Epithelial cell of proximal tubule (primary cell): ENCODE measurements around the gene RNF112. TPM values are rescaled to one million over a fixed set of nuclear protein-coding genes. Genes with fewer than 3 reads are reported as not detected.

Experiments
- DNase-seq: peaks from one replicate; pipeline ENCODE4 v3.0.0-alpha.2; 2011; ENCODE audit warnings: low read depth
- H3K4me3 ChIP-seq: 2 replicates; pipeline ENCODE4 v1.5.1; 2011; ENCODE audit warnings: low read depth, mild to moderate bottlenecking, low read length
- CTCF ChIP-seq: conservative IDR thresholded peaks from 2 replicates; pipeline ENCODE4 v1.5.1; 2012; ENCODE audit warnings: low read depth, mild to moderate bottlenecking, low read length
- total RNA-seq: library from RNA; depleted of rRNA; stranded (reverse); fragments of >200 nt; gene quantifications from 2 replicates; pipeline ENCODE4 v1.2.3, GENCODE V29; 2015

Gene RNF112
- total RNA-seq, 1 donor from 2014 or later = 0.06 TPM

- H3K4me3 ChIP-seq = no peak overlapping the region
- DNase-seq = no peak
- no peak for TF ChIP-seq CTCF
Observed at GRCh38 chr17:19399750-19400450, 11.1 kb upstream of the RNF112 start.

- no peak for TF ChIP-seq CTCF
- no peak for DNase-seq
- no peak overlapping the region for H3K4me3 ChIP-seq
Observed at GRCh38 chr17:19401321-19402010, 9.6 kb upstream of the RNF112 start.

- TF ChIP-seq CTCF = no peak
Observed at GRCh38 chr17:19402171-19402570, 8.9 kb upstream of the RNF112 start.

GRCh38 chr17:19403021-19403420 is 8.0 kb upstream of the RNF112 start:
- no peak for TF ChIP-seq CTCF
- no peak for DNase-seq
- H3K4me3 ChIP-seq = no peak overlapping the region

More at GRCh38 chr17:19402171-19402570, 8.9 kb upstream of the RNF112 start:
- DNase-seq = no peak
- H3K4me3 ChIP-seq = no peak overlapping the region

GRCh38 chr17:19404264-19404663 is 6.8 kb upstream of the RNF112 start:
- H3K4me3 ChIP-seq = no peak overlapping the region

GRCh38 chr17:19405114-19405513 is 5.9 kb upstream of the RNF112 start:
- H3K4me3 ChIP-seq = no peak overlapping the region
- DNase-seq = no peak
- no peak for TF ChIP-seq CTCF

More at GRCh38 chr17:19404264-19404663, 6.8 kb upstream of the RNF112 start:
- DNase-seq = no peak
- TF ChIP-seq CTCF = no peak
